CD8-positive, alpha-beta memory T cell (primary cell): ENCODE data around the gene C22orf42. TPM values are rescaled to one million over a fixed set of nuclear protein-coding genes. Genes with fewer than 3 reads are reported as not detected.
"Not testable (repeated sequence)": the region's sequence is repeated elsewhere in the genome, so short reads cannot be mapped to it uniquely, and the experiment has no call there.

Experiments used
- CTCF ChIA-PET: fragments of 350-600 bp; sonication (Branson Sonifier 250); formaldehyde crosslinking; loops from one replicate; lab custom pipeline; 2021; ENCODE audit warnings: antibody characterized with exemption; lab: Charles Lee
- POLR2A ChIA-PET: fragments of 350-600 bp; sonication (Branson Sonifier 250); formaldehyde crosslinking; loops from one replicate; lab custom pipeline; 2021; ENCODE audit warnings: antibody characterized with exemption; lab: Charles Lee
- DNase-seq, 5 donors: peaks; one replicate each; pipeline versions ENCODE4 v3.0.0 to v3.0.0-alpha.2; 2020 to 2022; ENCODE audit warnings: mixed read lengths in 1 of 5
- H3K27ac ChIP-seq: one replicate; pipeline ENCODE4 v1.7.0; 2013; ENCODE audit warnings: low read depth, mild to moderate bottlenecking, low read length, moderate library complexity
- H3K27me3 ChIP-seq: 2 replicates; pipeline ENCODE4 v1.7.0; 2013; ENCODE audit warnings: low read length, mild to moderate bottlenecking; ENCODE audit not compliant: insufficient read depth, poor library complexity, severe bottlenecking
- H3K36me3 ChIP-seq: 2 replicates; pipeline ENCODE4 v1.7.0; 2013; ENCODE audit warnings: mild to moderate bottlenecking, low read length, moderate library complexity; ENCODE audit not compliant: insufficient read depth
- H3K4me1 ChIP-seq: 2 replicates; pipeline ENCODE4 v1.7.0; 2013; ENCODE audit warnings: mild to moderate bottlenecking, low read length, moderate library complexity; ENCODE audit not compliant: insufficient read depth
- H3K4me3 ChIP-seq: 2 replicates; pipeline ENCODE4 v1.7.0; 2013; ENCODE audit warnings: mild to moderate bottlenecking, low read length
- H3K9me3 ChIP-seq: 2 replicates; pipeline ENCODE4 v1.7.0; 2013; ENCODE audit warnings: mild to moderate bottlenecking, low read length
- H3K27ac Mint-ChIP-seq, 8 donors: one replicate each; pipeline ENCODE4 v1.8.0; 2020 to 2021; ENCODE audit warnings: mixed read lengths in 8 of 8, mild to moderate bottlenecking in 6 of 8, inconsistent platforms in 3 of 8, moderate library complexity in 3 of 8
- H3K27me3 Mint-ChIP-seq, 2 donors: one replicate each; pipeline ENCODE4 v1.8.0; 2020 to 2021; ENCODE audit warnings: mixed read lengths in 2 of 2, mild to moderate bottlenecking in 1 of 2, moderate library complexity in 1 of 2
- H3K36me3 Mint-ChIP-seq, 3 donors: one replicate each; pipeline ENCODE4 v1.8.0; 2020 to 2021; ENCODE audit warnings: mixed read lengths in 3 of 3, inconsistent platforms in 1 of 3, mild to moderate bottlenecking in 1 of 3
- H3K4me1 Mint-ChIP-seq, 3 donors: one replicate each; pipeline ENCODE4 v1.8.0; 2020 to 2021; ENCODE audit warnings: mixed read lengths in 3 of 3, inconsistent platforms in 1 of 3, mild to moderate bottlenecking in 1 of 3
- H3K4me3 Mint-ChIP-seq, 7 donors: one replicate each; pipeline ENCODE4 v1.8.0; 2020 to 2021; ENCODE audit warnings: mixed read lengths in 7 of 7, mild to moderate bottlenecking in 6 of 7, moderate library complexity in 4 of 7, inconsistent platforms in 2 of 7
- H3K9me3 Mint-ChIP-seq, 5 donors: one replicate each; pipeline ENCODE4 v1.8.0; 2020 to 2022; ENCODE audit warnings: mixed read lengths in 5 of 5, mild to moderate bottlenecking in 3 of 5, moderate library complexity in 2 of 5, inconsistent platforms in 1 of 5
- polyA plus RNA-seq: library from polyadenylated mRNA; unstranded; fragments of 300-500 nt; fragmentation: Illumina TruSeq; gene quantifications from one replicate; pipeline ENCODE4 v1.2.3, GENCODE V29; 2021
- total RNA-seq, 2 experiments: library from RNA; stranded (reverse); gene quantifications; one replicate each; pipeline ENCODE4 v1.2.3, GENCODE V29; 2021

C22orf42 gene
- total and polyA plus RNA-seq, 3 experiments from 2014 or later = not detected

DNA sequence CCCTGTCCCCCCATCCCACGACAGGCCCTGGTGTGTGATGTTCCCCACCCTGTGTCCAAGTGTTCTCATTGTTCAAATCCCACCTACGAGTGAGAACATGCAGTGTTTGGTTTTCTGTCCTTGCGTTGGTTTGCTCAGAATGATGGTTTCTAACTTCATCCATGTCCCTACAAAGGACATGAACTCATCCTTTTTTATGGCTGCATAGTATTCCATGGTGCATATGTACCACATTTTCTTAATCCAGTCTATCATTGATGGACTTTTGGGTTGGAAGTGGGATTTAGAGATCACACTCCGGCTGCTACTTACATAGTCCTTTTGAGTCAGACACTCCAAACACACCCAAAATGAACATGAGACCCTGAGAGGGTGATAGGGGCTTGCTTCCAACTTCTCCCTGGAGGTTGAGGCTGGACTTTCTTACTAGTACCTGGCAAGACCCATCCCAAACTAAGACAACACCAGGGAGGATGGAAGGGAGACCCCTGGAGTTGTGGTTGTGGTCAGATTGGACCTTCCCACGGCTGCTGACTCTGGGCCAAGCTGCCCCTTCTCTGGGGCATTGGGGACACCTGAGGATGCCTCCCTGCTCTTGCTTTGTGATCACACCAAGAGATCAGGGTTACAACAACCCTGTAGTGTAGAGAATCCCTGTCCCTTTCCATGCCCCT, 38.6 kb upstream of the C22orf42 start:
- H3K4me1 ChIP-seq = peaks cover 27% of the 10 kb centered on the region
- H3K4me1 Mint-ChIP-seq = peaks cover 21 to 26% (median 23%) of the 10 kb centered on the region in 3 donors
- H3K9me3 Mint-ChIP-seq, H3K4me3 Mint-ChIP-seq, H3K4me3 ChIP-seq, H3K36me3 ChIP-seq, H3K36me3 Mint-ChIP-seq, H3K9me3 ChIP-seq, H3K27me3 ChIP-seq, POLR2A ChIA-PET, H3K27ac ChIP-seq, H3K27ac Mint-ChIP-seq, CTCF ChIA-PET, DNase-seq: not testable (repeated sequence)
- H3K27me3 Mint-ChIP-seq = peaks cover 0 to 10% of the 10 kb centered on the region in 2 donors

DNA sequence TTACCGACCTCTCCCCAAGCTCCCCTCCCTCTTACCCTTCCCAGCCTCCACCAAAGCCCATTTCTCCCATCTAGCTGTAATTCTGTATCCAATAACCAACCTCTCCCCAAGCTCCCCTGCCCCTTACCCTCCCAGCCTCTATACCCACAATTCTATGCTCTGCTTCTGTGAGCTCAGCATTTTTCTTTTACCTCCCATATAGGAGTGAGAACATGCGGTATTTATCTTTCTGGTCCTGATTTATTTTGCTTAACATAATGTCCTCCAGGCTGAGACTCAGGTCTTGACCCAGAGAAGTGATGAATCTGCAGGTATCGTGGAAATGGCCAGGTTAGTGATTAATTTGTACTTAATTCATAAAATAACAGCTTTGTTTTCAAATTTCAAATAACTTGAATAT, 36.8 kb upstream of the C22orf42 start:
- Mint-ChIP-seq H3K4me1 (peaks cover 6 to 13% (median 8%) of the 10 kb centered on the region in 3 donors), H3K27me3 (peaks cover 0 to 22% of the 10 kb centered on the region in 2 donors)
- H3K4me1 ChIP-seq, H3K4me3 Mint-ChIP-seq, H3K36me3 ChIP-seq, H3K27me3 ChIP-seq, CTCF ChIA-PET, H3K27ac Mint-ChIP-seq, DNase-seq, POLR2A ChIA-PET, H3K36me3 Mint-ChIP-seq, H3K27ac ChIP-seq, H3K9me3 ChIP-seq, H3K4me3 ChIP-seq, H3K9me3 Mint-ChIP-seq: not testable (repeated sequence)

DNA sequence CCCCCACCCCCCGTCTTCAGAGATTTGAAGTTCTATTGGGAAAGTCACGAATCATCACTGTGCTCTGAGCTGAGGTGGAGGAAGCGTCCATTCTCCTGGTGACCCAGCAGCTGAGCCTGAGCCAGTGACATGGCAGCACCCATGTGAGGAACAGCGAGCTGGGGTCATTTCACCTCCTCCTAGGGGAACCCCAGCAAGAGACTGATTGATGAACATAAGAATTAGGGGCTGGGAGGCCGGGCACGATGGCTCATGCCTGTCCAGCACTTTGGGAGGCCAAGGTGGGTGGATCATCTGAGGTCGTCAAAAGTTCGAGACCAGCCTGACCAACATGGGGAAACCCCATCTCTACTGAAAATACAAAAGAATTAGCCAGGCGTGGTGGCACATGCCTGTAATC, 34.2 kb upstream of the C22orf42 start:
- H3K27ac ChIP-seq, H3K9me3 Mint-ChIP-seq, H3K36me3 Mint-ChIP-seq, H3K4me3 Mint-ChIP-seq, H3K36me3 ChIP-seq, H3K27me3 ChIP-seq, H3K4me3 ChIP-seq, H3K4me1 ChIP-seq, H3K9me3 ChIP-seq, POLR2A ChIA-PET, DNase-seq, CTCF ChIA-PET, H3K27ac Mint-ChIP-seq, H3K4me1 Mint-ChIP-seq: not testable (repeated sequence)
- peaks cover 3 to 23% of the 10 kb centered on the region in 2 donors for H3K27me3 Mint-ChIP-seq

DNA sequence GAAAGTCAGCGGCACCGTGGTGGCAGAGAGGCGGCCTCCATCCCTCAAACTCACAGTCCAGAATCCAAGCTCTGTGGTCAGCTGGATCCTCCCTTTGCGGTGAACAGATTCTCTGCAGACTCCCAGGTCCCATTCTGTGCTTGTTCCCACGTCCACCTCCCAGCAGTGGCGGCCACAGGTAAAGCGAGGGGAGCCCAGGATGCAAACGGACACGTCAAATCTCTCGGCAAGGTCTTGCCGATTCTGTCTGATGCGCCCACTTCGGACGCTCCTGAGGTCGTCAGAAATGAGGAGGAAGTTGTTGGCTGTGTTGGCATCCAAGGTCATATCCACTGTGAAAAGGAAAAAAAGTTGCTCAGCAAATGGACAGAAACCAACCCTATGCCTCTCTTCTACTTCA, 31.9 kb upstream of the C22orf42 start:
- H3K36me3 ChIP-seq, H3K27ac Mint-ChIP-seq, H3K9me3 ChIP-seq, H3K4me3 Mint-ChIP-seq, CTCF ChIA-PET, H3K4me1 Mint-ChIP-seq, H3K27me3 ChIP-seq, H3K36me3 Mint-ChIP-seq, DNase-seq, H3K4me3 ChIP-seq, H3K4me1 ChIP-seq, H3K9me3 Mint-ChIP-seq, H3K27ac ChIP-seq, POLR2A ChIA-PET: not testable (repeated sequence)
- H3K27me3 Mint-ChIP-seq = peaks cover 5 to 30% of the 10 kb centered on the region in 2 donors

DNA sequence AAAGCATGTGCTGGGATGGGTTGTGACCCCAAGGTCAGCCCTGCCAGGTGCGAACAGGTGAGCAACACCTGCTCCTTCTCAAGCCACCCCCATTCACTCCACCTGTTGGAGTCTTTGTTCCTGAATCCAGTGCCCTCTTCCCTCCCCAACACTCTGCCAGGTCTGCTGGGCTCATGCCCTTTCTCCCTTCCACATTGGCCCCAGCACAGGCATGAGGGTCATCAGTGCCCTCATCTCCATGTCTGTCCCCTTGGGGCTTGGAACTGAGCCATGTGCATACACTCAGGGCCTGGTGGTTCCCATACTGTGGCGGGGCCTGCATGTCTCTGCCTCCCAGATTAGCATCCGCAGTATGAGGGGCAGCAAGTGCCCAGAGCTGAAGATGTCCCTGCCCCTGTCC, 26.7 kb upstream of the C22orf42 start:
- Histone ChIP-seq H3K27ac (no peak overlapping the region), H3K27me3 (no peaks in the 10 kb centered on the region), H3K4me3 (no peak overlapping the region), H3K4me1 (no peaks in the 10 kb centered on the region), H3K9me3 (no peaks in the 10 kb centered on the region), H3K36me3 (no peaks in the 10 kb centered on the region)
- H3K4me1 Mint-ChIP-seq = no peaks in the 10 kb centered on the region
- ChIA-PET CTCF (no interaction called here), POLR2A (no interaction called here)
- H3K4me3 Mint-ChIP-seq = no peak overlapping the region
- no peaks in the 10 kb centered on the region for H3K9me3 Mint-ChIP-seq
- peaks cover 9 to 22% of the 10 kb centered on the region in 2 donors for H3K27me3 Mint-ChIP-seq
- H3K27ac Mint-ChIP-seq = no peak overlapping the region
- no peak for DNase-seq
- H3K36me3 Mint-ChIP-seq = no peaks in the 10 kb centered on the region

DNA sequence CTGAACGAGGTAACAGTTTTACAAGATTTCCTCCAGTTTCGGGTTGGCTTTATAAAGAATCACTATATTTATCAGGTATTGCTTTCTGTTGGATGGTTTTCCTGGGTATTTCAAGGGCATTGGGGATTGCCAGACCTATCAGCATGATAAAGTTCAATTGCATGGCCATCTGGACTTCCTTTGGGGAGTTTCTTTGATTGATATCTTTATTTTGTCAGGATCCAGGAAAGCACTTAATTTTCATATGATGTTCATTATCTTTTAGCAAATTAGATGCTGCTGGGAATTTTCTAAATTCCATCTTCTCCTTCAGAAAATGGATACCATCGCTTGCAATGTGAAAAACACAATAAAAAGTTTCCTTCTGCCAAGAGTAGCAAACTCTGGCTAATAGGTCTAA, 24.5 kb upstream of the C22orf42 start:
- Mint-ChIP-seq H3K4me3 (no peak overlapping the region), H3K36me3 (no peaks in the 10 kb centered on the region), H3K4me1 (no peaks in the 10 kb centered on the region), H3K27ac (no peak overlapping the region), H3K27me3 (peaks cover 10 to 24% of the 10 kb centered on the region in 2 donors), H3K9me3 (no peaks in the 10 kb centered on the region)
- ChIA-PET POLR2A (no interaction called here), CTCF (no interaction called here)
- Histone ChIP-seq H3K4me3 (no peak overlapping the region), H3K9me3 (no peaks in the 10 kb centered on the region), H3K27ac (no peak overlapping the region), H3K36me3 (no peaks in the 10 kb centered on the region), H3K4me1 (no peaks in the 10 kb centered on the region), H3K27me3 (no peaks in the 10 kb centered on the region)
- DNase-seq = no peak

DNA sequence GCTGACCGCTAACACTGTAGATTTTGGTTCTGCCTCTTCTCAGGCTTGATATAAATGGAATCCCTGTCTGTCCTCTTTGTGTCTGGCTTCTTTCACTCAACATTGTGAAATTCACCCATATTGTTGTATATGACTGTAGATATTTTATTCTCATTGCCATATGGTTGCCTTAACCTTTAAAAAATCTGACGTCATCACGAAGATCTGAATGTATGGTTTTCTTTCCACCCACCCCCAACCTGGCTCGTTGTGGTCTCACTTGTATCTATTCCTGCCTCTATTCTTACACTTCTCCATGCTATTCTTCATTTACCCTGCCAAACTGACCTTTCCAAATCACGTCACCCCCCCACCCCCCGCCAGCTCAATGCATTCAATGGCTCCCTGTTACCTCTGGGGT, 21.9 kb upstream of the C22orf42 start:
- CTCF ChIA-PET = no interaction called here
- H3K4me3 ChIP-seq = no peak overlapping the region
- Mint-ChIP-seq H3K36me3 (no peaks in the 10 kb centered on the region), H3K4me3 (no peak overlapping the region), H3K4me1 (no peaks in the 10 kb centered on the region), H3K9me3 (no peaks in the 10 kb centered on the region), H3K27ac (no peak overlapping the region), H3K27me3 (peaks cover 16 to 32% of the 10 kb centered on the region in 2 donors)
- no peaks in the 10 kb centered on the region for H3K4me1 ChIP-seq
- H3K9me3 ChIP-seq = no peaks in the 10 kb centered on the region
- no peaks in the 10 kb centered on the region for H3K27me3 ChIP-seq
- no peak for DNase-seq
- no peak overlapping the region for H3K27ac ChIP-seq
- POLR2A ChIA-PET = no interaction called here
- no peaks in the 10 kb centered on the region for H3K36me3 ChIP-seq

DNA sequence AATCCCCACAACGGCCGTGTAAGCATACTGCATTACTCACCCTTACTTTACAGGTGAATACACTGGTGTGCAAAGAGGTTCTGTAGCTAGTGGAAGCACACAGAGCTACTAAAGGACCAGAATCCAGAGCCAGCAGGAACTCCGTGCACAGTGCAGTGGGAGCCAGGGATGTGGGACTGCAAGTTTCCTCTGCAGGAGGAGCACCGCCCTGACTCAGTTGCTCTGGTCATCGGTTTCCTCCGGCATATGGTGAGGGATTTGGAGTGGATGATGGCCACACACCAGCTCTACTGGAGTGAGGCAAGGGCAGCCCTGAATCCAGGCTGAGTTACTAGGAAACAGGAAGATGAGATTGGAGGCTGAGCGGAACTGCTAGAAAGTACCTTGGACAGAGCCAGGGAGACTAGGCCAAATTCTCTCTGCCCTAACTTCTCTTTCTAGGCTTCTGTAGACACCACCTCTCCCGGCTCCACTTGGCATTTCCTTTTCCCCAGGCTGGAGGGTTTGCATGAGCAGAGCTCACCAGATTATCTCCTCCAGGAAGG, 18.2 kb upstream of the C22orf42 start:
- H3K4me1 Mint-ChIP-seq = no peaks in the 10 kb centered on the region
- Histone ChIP-seq H3K27ac (no peak overlapping the region), H3K4me3 (no peak overlapping the region), H3K4me1 (no peaks in the 10 kb centered on the region), H3K27me3 (no peaks in the 10 kb centered on the region), H3K9me3 (no peaks in the 10 kb centered on the region), H3K36me3 (no peaks in the 10 kb centered on the region)
- POLR2A ChIA-PET = no interaction called here
- no peaks in the 10 kb centered on the region for H3K9me3 Mint-ChIP-seq
- no peak for DNase-seq
- peaks cover 21 to 36% of the 10 kb centered on the region in 2 donors for H3K27me3 Mint-ChIP-seq
- CTCF ChIA-PET = no interaction called here
- H3K36me3 Mint-ChIP-seq = no peaks in the 10 kb centered on the region
- H3K4me3 Mint-ChIP-seq = no peak overlapping the region
- no peak overlapping the region for H3K27ac Mint-ChIP-seq
